ENCODE results near the gene SCT. TPM values are rescaled to one million over a fixed set of nuclear protein-coding genes. Genes with fewer than 3 reads are reported as not detected.

The SCT gene
- total RNA-seq, 1 donor from 2014 or later = not detected

DNA sequence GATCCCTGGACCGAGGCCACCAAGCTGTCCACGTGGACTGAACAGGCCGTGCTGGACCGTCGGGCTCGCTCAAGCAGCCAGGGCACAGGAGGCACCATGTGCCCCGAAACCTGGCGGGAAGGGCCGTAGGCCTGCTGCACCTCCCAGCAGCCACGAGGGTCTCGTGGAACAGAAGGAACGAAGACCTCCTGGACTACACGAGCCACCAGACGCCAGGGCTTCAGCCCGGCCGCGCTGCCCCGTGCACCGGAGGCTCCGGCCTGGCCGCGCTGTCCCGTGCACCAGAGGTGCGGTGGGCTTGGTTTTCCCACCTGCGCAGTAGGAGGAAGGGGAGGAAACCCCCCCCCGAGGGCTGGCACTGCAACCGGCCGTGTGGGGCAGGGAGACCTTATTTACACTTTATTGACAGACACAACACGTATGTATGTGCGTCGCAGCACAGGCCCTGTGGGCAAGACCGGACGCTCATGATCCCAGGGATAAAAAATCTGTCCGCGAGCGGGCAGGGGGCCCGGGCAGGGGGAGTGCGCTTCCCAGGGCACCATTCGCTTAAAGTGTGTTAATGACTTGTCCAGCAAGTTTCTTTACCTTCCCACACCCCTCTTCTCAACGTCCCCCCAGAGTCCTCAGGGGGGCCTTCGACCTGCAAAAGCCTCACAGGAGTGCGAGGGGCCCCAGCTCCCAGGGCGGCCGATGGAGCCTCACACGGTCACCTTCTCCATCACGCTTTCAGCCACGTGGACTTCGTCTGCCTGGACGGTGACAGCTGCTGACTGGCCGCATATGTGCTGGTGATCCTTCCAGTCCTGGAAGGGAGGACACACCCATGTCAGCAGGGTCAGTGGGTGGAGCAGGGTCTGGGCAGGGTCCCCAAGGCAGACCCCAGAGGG lies 17.1 kb upstream of the SCT start:
- TF ChIP-seq, protein P1, sequence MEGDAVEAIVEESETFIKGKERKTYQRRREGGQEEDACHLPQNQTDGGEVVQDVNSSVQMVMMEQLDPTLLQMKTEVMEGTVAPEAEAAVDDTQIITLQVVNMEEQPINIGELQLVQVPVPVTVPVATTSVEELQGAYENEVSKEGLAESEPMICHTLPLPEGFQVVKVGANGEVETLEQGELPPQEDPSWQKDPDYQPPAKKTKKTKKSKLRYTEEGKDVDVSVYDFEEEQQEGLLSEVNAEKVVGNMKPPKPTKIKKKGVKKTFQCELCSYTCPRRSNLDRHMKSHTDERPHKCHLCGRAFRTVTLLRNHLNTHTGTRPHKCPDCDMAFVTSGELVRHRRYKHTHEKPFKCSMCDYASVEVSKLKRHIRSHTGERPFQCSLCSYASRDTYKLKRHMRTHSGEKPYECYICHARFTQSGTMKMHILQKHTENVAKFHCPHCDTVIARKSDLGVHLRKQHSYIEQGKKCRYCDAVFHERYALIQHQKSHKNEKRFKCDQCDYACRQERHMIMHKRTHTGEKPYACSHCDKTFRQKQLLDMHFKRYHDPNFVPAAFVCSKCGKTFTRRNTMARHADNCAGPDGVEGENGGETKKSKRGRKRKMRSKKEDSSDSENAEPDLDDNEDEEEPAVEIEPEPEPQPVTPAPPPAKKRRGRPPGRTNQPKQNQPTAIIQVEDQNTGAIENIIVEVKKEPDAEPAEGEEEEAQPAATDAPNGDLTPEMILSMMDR (conservative IDR thresholded peaks at IDR 0.05; ENCODE audit: low read depth, low read length) = no peak
- DNase-seq (ENCODE audit: low read depth) = no peak

DNA sequence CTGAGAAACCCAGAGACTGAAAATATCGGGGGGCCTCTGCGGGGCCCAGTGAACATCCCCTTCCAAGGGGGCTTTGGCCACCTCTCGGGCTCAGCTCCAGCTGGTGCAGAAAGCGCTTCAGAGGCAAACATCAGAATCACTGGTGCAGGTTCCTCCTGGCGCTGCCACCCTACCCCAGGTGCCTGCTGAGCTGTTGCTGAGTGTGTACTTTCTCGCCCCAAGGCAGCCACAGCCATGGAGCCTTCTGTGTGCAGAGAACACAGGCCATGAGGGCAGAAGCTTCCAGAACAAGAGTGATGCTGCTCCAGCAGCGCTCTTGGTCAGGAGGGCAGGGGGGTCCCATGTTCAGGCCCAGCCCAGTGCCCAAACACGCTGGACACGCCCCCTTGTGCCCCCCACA lies 16.4 kb upstream of the SCT start:
- DNase-seq (ENCODE audit: low read depth) = no peak
- H3K4me3 ChIP-seq (ENCODE audit: low read depth, low read length) = no peak overlapping the region
- TF ChIP-seq, protein P1 (conservative IDR thresholded peaks at IDR 0.05; ENCODE audit: low read depth, low read length) = no peak

More for the DNA sequence above, 17.1 kb upstream of the SCT start:
- no peak overlapping the region for H3K4me3 ChIP-seq (ENCODE audit: low read depth, low read length)

DNA sequence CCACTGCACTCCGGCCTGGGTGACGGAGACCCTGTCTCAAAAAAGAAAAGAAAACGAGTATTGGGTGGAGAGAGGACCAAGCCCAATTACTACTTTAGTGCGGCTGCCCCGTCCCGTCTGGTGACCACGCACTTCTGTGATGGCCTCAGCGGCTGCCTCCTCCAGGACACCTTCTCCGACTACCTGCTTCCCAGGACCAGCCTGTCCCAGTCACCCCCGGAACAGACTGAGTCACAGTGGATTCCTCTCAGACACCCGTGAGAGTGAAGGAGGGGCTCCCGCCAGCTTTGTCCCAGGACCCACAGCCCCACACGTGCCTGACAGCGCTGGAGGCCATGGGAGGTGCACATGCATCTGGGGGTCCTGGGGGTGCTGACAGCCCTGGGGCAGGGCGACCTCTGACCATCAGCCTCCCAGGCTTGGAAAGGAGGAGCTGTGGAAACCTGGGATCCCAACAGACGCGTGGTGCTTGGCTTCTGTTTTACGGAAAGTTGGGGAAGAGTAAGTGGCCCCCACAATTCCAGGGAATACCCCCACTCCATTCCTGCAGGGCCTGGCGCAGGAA lies 14.9 kb upstream of the SCT start:
- DNase-seq (ENCODE audit: low read depth) = no peak
- TF ChIP-seq, protein P1 (conservative IDR thresholded peaks at IDR 0.05; ENCODE audit: low read depth, low read length) = no peak
- no peak overlapping the region for H3K4me3 ChIP-seq (ENCODE audit: low read depth, low read length)

DNA sequence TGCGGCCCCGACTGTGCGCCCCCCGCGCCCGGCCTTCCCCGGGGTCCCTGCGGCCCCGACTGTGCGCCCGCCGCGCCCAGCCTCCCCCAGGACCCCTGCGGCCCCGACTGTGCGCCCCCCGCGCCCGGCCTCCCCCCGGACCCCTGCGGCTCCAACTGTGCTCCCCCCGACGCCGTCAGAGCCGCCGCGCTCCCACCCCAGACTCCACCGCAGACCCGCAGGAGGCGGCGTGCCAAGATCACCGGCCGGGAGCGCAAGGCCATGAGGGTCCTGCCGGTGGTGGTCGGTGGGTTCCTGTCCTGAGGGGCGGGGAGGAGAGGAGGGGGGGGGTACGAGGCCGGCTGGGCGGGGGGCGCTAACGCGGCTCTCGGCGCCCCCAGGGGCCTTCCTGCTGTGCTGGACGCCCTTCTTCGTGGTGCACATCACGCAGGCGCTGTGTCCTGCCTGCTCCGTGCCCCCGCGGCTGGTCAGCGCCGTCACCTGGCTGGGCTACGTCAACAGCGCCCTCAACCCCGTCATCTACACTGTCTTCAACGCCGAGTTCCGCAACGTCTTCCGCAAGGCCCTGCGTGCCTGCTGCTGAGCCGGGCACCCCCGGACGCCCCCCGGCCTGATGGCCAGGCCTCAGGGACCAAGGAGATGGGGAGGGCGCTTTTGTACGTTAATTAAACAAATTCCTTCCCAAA lies 13.2 kb upstream of the SCT start:
- no peak for DNase-seq (ENCODE audit: low read depth)
- H3K4me3 ChIP-seq (ENCODE audit: low read depth, low read length) = no peak overlapping the region
- TF ChIP-seq, protein P1 (conservative IDR thresholded peaks at IDR 0.05; ENCODE audit: low read depth, low read length) = no peak

DNA sequence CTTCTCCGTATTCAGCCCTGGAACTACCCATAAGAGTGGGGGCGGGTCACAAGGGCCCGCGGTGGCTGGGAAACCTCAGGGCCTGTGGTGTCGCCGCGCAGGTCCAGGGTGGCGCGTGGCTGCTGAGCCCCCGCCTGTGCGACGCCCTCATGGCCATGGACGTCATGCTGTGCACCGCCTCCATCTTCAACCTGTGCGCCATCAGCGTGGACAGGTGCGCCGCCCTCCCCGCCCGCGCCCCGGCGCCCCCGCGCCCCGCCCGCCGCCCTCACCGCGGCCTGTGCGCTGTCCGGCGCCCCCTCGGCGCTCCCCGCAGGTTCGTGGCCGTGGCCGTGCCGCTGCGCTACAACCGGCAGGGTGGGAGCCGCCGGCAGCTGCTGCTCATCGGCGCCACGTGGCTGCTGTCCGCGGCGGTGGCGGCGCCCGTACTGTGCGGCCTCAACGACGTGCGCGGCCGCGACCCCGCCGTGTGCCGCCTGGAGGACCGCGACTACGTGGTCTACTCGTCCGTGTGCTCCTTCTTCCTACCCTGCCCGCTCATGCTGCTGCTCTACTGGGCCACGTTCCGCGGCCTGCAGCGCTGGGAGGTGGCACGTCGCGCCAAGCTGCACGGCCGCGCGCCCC lies 12.5 kb upstream of the SCT start:
- TF ChIP-seq, protein P1 (conservative IDR thresholded peaks at IDR 0.05; ENCODE audit: low read depth, low read length) = no peak
- DNase-seq (ENCODE audit: low read depth) = no peak
- H3K4me3 ChIP-seq (ENCODE audit: low read depth, low read length) = no peak overlapping the region

DNA sequence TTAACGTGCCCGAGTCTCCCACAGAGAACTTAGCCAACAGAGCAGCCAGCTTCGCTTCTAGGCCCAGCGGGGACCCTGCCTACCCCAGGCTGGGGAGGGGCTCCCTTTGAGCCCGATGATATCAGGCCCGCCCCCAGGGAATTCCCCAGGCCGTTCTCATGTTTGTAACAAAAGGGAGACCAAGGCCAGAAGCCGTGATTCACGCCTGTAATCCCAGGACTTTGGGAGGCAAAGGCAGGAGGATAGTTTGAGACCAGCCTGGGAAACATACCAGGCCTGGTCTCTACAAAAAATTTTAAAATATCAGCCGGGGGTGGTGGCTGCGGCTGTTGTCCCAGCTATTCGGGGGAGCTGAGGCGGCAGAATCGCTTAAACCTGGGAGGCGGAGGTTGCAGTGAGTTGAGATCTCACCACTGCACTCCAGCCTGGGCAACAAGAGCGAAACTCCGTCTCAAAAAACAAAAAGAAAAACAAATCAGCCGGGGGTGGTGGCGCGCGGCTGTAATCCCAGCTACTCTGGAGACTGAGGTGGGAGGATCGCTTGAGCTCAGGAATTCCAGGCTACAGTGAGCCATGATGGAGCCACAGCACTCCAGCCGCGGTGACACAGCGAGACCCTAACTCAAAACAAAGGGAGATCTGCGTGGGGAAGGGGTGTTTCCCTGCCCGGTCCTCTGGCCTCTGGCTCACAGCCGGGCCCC lies 11.8 kb upstream of the SCT start:
- TF ChIP-seq, protein P1 (conservative IDR thresholded peaks at IDR 0.05; ENCODE audit: low read depth, low read length) = no peak
- H3K4me3 ChIP-seq (ENCODE audit: low read depth, low read length) = no peak overlapping the region
- DNase-seq (ENCODE audit: low read depth) = no peak

All from epithelial cell of proximal tubule (primary cell).